ENCODE measurements around the gene HBG1. TPM values are rescaled to one million over a fixed set of nuclear protein-coding genes. Genes with fewer than 3 reads are reported as not detected.

The HBG1 gene
- total RNA-seq, 2 experiments from 2014 or later, result not detected

GRCh38 chr11:5234381-5234834, 15.2 kb downstream of the HBG1 start, which contains the start of gene HBD:
Gene HBD, minus strand, starts transcription at chr11:5234483. Its CDS starts 50 bp downstream, at chr11:5234433.
- Mint-ChIP-seq H3K27me3 (peaks cover 17% of the 10 kb centered on the region), H3K36me3 (no peaks in the 10 kb centered on the region), H3K9me3 (no peaks in the 10 kb centered on the region), H3K27ac (no peak within 1 kb of the TSS), H3K4me1 (peaks cover 5% of the 10 kb centered on the region), H3K4me3 (no peak within 1 kb of the TSS)
- no peak for DNase-seq
- POLR2A ChIA-PET, result no interaction called here
- ATAC-seq (ENCODE audit: low read depth), result no peak

- no peak for DNase-seq
- ATAC-seq (ENCODE audit: low read depth), result no peak
- Mint-ChIP-seq H3K27me3 (peaks cover 17% of the 10 kb centered on the region), H3K9me3 (no peaks in the 10 kb centered on the region), H3K4me1 (peaks cover 5% of the 10 kb centered on the region), H3K4me3 (no peak overlapping the region), H3K27ac (no peak overlapping the region), H3K36me3 (no peaks in the 10 kb centered on the region)
- POLR2A ChIA-PET, result no interaction called here
Measured at GRCh38 chr11:5233307-5233706, 16.4 kb downstream of the HBG1 start.

DNA sequence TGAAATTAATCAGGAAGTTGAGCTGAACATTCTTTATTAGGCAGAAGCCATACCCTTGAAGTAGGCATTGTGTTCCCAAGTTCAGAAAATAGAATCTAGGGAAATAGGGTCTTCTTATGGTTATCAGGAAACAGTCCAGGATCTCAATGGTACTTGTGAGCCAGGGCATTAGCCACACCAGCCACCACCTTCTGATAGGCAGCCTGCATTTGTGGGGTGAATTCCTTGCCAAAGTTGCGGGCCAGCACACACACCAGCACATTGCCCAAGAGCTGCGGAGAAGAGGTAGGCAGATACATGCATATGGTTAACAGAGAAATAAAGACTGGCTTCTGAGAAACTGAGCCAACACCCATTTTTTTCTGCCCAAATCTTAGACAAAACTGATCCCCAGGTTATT, 16.8 kb downstream of the HBG1 start:
- no peaks in the 10 kb centered on the region for H3K36me3 Mint-ChIP-seq
- H3K9me3 Mint-ChIP-seq, result no peaks in the 10 kb centered on the region
- ATAC-seq (ENCODE audit: low read depth) (no peak), DNase-seq (no peak)
- H3K27ac Mint-ChIP-seq, result no peak overlapping the region
- POLR2A ChIA-PET, result no interaction called here
- H3K4me3 Mint-ChIP-seq, result no peak overlapping the region
- H3K27me3 Mint-ChIP-seq, result peaks cover 17% of the 10 kb centered on the region
- peaks cover 5% of the 10 kb centered on the region for H3K4me1 Mint-ChIP-seq

DNA sequence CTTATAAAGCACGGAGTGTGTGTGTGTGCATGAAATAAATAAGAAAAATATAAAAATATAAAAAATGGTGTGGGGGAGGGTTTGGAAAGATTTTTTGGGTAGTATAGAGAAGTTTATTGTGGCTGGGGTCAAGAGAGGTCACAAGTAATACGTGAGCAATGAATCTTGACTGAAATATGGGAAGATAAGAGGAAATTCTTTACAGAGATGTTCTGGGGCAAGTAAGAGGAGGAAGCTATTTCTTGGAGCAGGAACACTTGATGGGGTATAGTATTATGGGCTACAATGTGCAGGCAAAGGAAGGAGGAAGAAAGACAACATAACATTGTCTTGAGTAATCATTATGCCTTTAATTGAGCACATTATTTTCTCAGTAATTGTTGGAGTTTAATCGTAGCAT, 17.5 kb downstream of the HBG1 start:
- Mint-ChIP-seq H3K9me3 (no peaks in the 10 kb centered on the region), H3K27me3 (peaks cover 17% of the 10 kb centered on the region), H3K4me1 (peaks cover 5% of the 10 kb centered on the region), H3K27ac (no peak overlapping the region), H3K36me3 (no peaks in the 10 kb centered on the region), H3K4me3 (no peak overlapping the region)
- no peak for ATAC-seq (ENCODE audit: low read depth)
- POLR2A ChIA-PET, result no interaction called here
- no peak for DNase-seq

GRCh38 chr11:5231111-5231510, 18.5 kb downstream of the HBG1 start:
- ATAC-seq (ENCODE audit: low read depth), result no peak
- DNase-seq, result no peak
- no peaks in the 10 kb centered on the region for H3K9me3 Mint-ChIP-seq
- POLR2A ChIA-PET, result no interaction called here
- no peak overlapping the region for H3K4me3 Mint-ChIP-seq
- no peaks in the 10 kb centered on the region for H3K36me3 Mint-ChIP-seq
- peaks cover 14% of the 10 kb centered on the region for H3K27me3 Mint-ChIP-seq
- H3K27ac Mint-ChIP-seq, result no peak overlapping the region
- H3K4me1 Mint-ChIP-seq, result peaks cover 5% of the 10 kb centered on the region

DNA sequence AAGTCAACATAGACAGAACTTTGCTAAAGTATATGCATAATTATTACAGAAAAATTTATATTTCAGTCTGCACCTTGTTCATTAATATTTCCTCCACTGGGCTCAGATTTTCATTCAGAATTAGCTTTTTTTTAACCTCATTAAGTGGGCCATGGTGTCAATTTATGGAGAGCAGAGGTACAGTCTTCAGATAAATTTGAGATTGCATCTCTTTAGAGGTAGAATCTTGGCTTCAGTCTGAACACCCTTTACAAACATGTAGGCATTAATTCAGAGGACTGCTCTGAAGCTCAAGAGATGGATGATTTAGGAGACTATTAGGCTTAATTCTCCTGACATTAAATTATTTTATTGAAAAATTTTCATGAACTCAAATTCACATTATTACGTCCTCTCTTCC, 19.4 kb downstream of the HBG1 start:
- H3K27me3 Mint-ChIP-seq, result peaks cover 9% of the 10 kb centered on the region
- DNase-seq, result no peak
- H3K27ac Mint-ChIP-seq, result no peak overlapping the region
- H3K36me3 Mint-ChIP-seq, result no peaks in the 10 kb centered on the region
- POLR2A ChIA-PET, result no interaction called here
- H3K9me3 Mint-ChIP-seq, result no peaks in the 10 kb centered on the region
- H3K4me3 Mint-ChIP-seq, result no peak overlapping the region
- peaks cover 5% of the 10 kb centered on the region for H3K4me1 Mint-ChIP-seq
- no peak for ATAC-seq (ENCODE audit: low read depth)

GRCh38 chr11:5229796-5230195, 19.9 kb downstream of the HBG1 start:
- Mint-ChIP-seq H3K4me1 (peaks cover 5% of the 10 kb centered on the region), H3K9me3 (no peaks in the 10 kb centered on the region), H3K27ac (no peak overlapping the region), H3K27me3 (peaks cover 7% of the 10 kb centered on the region), H3K4me3 (no peak overlapping the region), H3K36me3 (no peaks in the 10 kb centered on the region)
- DNase-seq (no peak), ATAC-seq (ENCODE audit: low read depth) (no peak)
- POLR2A ChIA-PET, result no interaction called here

DNA sequence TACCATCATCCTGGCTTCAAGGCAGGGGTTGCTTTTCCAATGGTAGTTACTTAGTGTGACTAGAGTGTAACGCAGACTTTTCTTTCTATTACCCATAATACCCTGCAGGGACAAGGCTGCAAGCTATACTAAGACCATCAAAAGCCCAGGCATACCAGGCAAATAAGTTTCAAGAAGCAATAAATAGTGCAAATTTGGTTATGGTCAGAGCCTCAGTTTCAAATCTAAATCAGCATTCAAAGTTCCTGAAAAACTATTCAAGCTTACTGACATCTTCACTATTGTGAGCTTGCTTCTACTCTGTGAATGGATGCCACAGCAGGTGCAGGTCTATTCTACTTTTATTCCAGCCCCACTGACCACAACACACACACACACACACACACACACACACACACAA, 20.3 kb downstream of the HBG1 start:
- DNase-seq (no peak), ATAC-seq (ENCODE audit: low read depth) (no peak)
- peaks cover 7% of the 10 kb centered on the region for H3K27me3 Mint-ChIP-seq
- no peak overlapping the region for H3K27ac Mint-ChIP-seq
- H3K9me3 Mint-ChIP-seq, result no peaks in the 10 kb centered on the region
- H3K4me1 Mint-ChIP-seq, result peaks cover 2% of the 10 kb centered on the region
- no peak overlapping the region for H3K4me3 Mint-ChIP-seq
- POLR2A ChIA-PET, result no interaction called here
- H3K36me3 Mint-ChIP-seq, result no peaks in the 10 kb centered on the region

DNA sequence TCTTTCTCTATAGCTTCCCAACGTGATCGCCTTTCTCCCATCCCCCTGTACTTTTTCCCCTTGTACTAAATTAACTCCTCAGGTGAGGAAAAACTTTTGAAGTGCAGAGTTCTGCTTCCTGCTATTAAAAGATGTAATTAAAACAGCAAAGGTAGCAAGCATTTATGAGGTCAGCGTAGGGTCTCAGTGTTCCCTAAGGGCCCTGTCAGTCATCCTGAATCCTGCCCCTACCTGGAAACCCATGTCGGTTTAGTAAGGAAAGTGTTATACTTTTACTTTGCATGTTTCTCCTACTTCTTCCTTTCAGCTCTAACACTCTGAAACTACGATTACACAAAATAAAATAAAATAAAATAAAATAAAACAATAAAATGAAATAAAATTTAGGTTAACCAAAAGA, 21.5 kb downstream of the HBG1 start:
- DNase-seq (no peak), ATAC-seq (ENCODE audit: low read depth) (no peak)
- H3K4me1 Mint-ChIP-seq, result no peaks in the 10 kb centered on the region
- peaks cover 7% of the 10 kb centered on the region for H3K27me3 Mint-ChIP-seq
- H3K27ac Mint-ChIP-seq, result no peak overlapping the region
- POLR2A ChIA-PET, result no interaction called here
- H3K4me3 Mint-ChIP-seq, result no peak overlapping the region
- H3K9me3 Mint-ChIP-seq, result no peaks in the 10 kb centered on the region
- H3K36me3 Mint-ChIP-seq, result no peaks in the 10 kb centered on the region

- H3K27ac Mint-ChIP-seq, result no peak overlapping the region
- no peaks in the 10 kb centered on the region for H3K36me3 Mint-ChIP-seq
- H3K9me3 Mint-ChIP-seq, result no peaks in the 10 kb centered on the region
- ATAC-seq (ENCODE audit: low read depth) (no peak), DNase-seq (no peak)
- H3K4me1 Mint-ChIP-seq, result no peaks in the 10 kb centered on the region
- peaks cover 7% of the 10 kb centered on the region for H3K27me3 Mint-ChIP-seq
- POLR2A ChIA-PET, result no interaction called here
- H3K4me3 Mint-ChIP-seq, result no peak overlapping the region
Measured at GRCh38 chr11:5227681-5228080, 22.0 kb downstream of the HBG1 start.

DNA sequence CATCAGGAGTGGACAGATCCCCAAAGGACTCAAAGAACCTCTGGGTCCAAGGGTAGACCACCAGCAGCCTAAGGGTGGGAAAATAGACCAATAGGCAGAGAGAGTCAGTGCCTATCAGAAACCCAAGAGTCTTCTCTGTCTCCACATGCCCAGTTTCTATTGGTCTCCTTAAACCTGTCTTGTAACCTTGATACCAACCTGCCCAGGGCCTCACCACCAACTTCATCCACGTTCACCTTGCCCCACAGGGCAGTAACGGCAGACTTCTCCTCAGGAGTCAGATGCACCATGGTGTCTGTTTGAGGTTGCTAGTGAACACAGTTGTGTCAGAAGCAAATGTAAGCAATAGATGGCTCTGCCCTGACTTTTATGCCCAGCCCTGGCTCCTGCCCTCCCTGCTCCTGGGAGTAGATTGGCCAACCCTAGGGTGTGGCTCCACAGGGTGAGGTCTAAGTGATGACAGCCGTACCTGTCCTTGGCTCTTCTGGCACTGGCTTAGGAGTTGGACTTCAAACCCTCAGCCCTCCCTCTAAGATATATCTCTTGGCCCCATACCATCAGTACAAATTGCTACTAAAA, 22.8 kb downstream of the HBG1 start, which contains the start of gene HBB:
Gene HBB (minus strand): TSS at position 340 of the 579 bp plus-strand sequence. CDS start 50 bp downstream, at position 290.
- no peak within 1 kb of the TSS for H3K27ac Mint-ChIP-seq
- H3K27me3 Mint-ChIP-seq, result peaks cover 7% of the 10 kb centered on the region
- H3K4me3 Mint-ChIP-seq, result no peak within 1 kb of the TSS
- H3K9me3 Mint-ChIP-seq, result no peaks in the 10 kb centered on the region
- ATAC-seq (ENCODE audit: low read depth) (no peak), DNase-seq (no peak)
- POLR2A ChIA-PET, result no interaction called here
- no peaks in the 10 kb centered on the region for H3K4me1 Mint-ChIP-seq
- no peaks in the 10 kb centered on the region for H3K36me3 Mint-ChIP-seq

- POLR2A ChIA-PET, result no interaction called here
- no peak for ATAC-seq (ENCODE audit: low read depth)
- no peaks in the 10 kb centered on the region for H3K9me3 Mint-ChIP-seq
- DNase-seq, result no peak
- no peak overlapping the region for H3K27ac Mint-ChIP-seq
- H3K4me3 Mint-ChIP-seq, result no peak overlapping the region
- H3K4me1 Mint-ChIP-seq, result no peaks in the 10 kb centered on the region
- H3K36me3 Mint-ChIP-seq, result no peaks in the 10 kb centered on the region
- H3K27me3 Mint-ChIP-seq, result no peaks in the 10 kb centered on the region
Measured at GRCh38 chr11:5225480-5225871, 24.2 kb downstream of the HBG1 start.

GRCh38 chr11:5224538-5225479, 24.8 kb downstream of the HBG1 start:
- Mint-ChIP-seq H3K4me1 (no peaks in the 10 kb centered on the region), H3K27me3 (no peaks in the 10 kb centered on the region), H3K9me3 (no peaks in the 10 kb centered on the region), H3K4me3 (no peak overlapping the region), H3K36me3 (no peaks in the 10 kb centered on the region), H3K27ac (no peak overlapping the region)
- no peak for ATAC-seq (ENCODE audit: low read depth)
- no peak for DNase-seq
- POLR2A ChIA-PET, result no interaction called here

DNA sequence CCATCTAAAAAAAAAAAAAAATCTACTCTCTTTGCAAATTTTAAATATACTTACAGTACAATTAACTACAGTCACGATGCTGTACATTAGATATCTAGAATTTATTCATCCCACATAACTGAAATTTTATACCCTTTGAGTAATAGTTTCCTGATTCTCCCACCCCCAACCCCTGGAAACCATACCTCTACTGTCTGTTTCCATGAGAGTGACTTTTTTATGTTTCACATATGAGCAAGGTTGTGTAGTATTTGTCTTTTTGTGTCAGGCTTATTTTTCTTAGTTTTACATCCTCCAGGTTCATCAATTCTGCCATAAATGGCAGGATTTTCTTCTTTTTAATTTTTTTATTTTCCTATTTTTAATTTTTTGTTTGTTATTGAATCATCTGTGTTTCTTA, 26.0 kb downstream of the HBG1 start:
- DNase-seq (no peak), ATAC-seq (ENCODE audit: low read depth) (no peak)
- Mint-ChIP-seq H3K27me3 (no peaks in the 10 kb centered on the region), H3K4me1 (no peaks in the 10 kb centered on the region), H3K36me3 (no peaks in the 10 kb centered on the region), H3K27ac (no peak overlapping the region), H3K9me3 (no peaks in the 10 kb centered on the region), H3K4me3 (no peak overlapping the region)
- POLR2A ChIA-PET, result no interaction called here

All from activated naive CD8-positive, alpha-beta T cell treated with anti-CD3 and anti-CD28 coated beads, Interleukin-2, amount 10 ng/mL, durations not matched to agents 7 days and 5 days (primary cell).